GM21515 (cell line): Measurements from ENCODE around the gene INPP4B.

Experiments used
- ATAC-seq: cut with Tn5 transposase; IDR thresholded peaks from one replicate; pipeline ENCODE4 v1.9.1; 2021; ENCODE audit not compliant: unreplicated experiment

Gene INPP4B

GRCh38 chr4:142044271-142044670 is 801.8 kb downstream of the INPP4B start:
- no peak for ATAC-seq

- no peak for ATAC-seq
Observed at GRCh38 chr4:142043509-142043908, 802.6 kb downstream of the INPP4B start.

DNA sequence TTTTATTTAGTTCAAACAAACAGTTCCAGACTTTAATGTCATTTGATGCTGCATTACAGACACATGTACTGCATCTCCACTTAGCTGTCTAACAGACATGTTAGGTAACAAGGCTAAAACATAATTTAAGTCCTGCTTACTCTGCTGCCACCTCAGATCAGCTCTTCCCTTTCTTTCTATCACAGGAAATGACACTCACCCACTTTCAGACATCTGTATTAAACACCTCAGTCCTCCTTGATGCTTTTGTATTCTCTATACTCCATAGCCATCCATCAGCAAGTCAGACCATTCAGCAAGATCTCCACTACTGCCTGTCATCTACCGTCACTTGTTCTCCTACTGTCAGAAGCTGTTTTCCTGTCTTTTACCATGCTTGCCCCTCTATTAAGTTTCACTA is 804.3 kb downstream of the INPP4B start:
- ATAC-seq, result no peak

- ATAC-seq, result no peak
Observed at GRCh38 chr4:142040043-142040442, 806.1 kb downstream of the INPP4B start.

DNA sequence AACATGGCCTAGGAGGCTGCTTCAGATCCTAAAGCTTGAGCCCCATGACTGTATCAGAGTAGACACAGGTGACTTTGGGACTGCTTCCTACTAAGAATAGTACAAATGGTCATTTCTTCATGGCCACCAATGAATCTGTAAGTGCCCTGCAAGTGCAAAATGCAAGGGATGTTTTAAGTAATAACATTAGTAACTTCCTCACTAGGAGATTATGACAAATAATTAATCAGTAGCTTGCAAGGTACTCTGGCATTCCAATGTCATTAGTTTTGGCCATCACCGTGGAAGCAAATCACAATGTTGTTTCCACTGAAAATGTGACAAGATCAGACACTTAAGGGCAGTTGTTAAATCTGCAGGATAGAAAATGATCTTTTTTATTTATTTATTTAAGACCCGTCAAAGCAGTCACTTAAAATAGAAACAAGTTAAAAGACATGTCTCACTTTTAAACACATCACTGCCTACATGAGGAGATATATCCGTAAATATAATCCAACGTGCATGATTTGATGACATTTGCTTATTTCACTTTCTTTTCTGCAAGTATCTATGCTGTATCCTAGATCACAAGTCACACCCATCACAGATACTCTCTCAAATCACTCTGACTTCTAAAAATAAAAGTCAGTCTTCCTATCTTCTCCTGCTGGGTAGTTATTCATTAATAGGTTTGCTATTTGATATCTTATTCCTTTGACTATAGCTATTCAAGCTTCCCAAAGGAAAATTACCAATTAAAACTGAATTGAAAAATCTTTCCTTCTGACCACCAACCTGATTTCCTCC is 809.1 kb downstream of the INPP4B start:
- ATAC-seq, result no peak

GRCh38 chr4:142035566-142035965 is 810.5 kb downstream of the INPP4B start:
- no peak for ATAC-seq

GRCh38 chr4:142034101-142034500 is 812.0 kb downstream of the INPP4B start:
- ATAC-seq, result no peak

DNA sequence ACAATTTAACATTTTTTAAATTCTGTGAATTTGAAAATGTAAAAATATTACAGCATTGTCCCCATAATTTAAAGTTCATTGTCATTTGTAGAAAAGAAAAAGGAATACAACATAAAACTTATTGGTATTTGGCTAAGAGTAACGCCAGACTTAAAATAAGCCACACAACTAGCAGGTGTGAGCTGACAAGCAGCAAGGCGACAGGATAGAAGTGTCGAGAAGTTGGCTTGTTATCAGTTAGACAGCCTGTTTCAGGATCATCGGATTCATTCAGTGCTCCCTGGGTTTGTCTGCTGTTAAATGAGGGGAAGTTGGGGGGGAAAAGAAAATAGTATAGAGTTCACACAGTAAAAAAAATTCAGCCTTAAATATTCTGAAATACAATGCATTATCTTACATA is 816.1 kb downstream of the INPP4B start:
- ATAC-seq, result no peak

GRCh38 chr4:142021761-142022160 is 824.3 kb downstream of the INPP4B start:
- no peak for ATAC-seq

DNA sequence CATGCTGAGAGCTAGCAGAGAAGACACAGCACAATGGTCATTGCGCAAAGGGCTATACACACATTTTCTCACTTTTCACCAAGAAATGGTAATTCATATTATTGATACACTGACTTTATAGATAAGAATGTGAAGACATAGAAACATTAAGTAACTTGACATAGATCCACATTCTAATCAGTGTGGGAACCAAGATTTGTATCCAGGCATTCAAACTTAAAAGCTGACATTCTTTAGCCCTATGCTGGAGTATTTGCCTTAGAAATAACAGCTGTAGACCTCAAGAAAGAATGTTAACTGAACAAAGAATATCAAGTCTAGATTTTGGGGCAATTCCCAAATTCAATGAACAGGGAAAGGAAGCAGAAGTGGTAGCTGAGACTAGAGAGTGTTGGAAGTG is 824.9 kb downstream of the INPP4B start:
- ATAC-seq, result no peak

GRCh38 chr4:142016031-142016430 is 830.1 kb downstream of the INPP4B start:
- ATAC-seq, result no peak

GRCh38 chr4:142009751-142010150 is 836.4 kb downstream of the INPP4B start:
- ATAC-seq, result no peak

- ATAC-seq, result no peak
Observed at GRCh38 chr4:142005519-142005918, 840.6 kb downstream of the INPP4B start.

GRCh38 chr4:141999446-142000143 is 846.5 kb downstream of the INPP4B start:
- ATAC-seq, result no peak

DNA sequence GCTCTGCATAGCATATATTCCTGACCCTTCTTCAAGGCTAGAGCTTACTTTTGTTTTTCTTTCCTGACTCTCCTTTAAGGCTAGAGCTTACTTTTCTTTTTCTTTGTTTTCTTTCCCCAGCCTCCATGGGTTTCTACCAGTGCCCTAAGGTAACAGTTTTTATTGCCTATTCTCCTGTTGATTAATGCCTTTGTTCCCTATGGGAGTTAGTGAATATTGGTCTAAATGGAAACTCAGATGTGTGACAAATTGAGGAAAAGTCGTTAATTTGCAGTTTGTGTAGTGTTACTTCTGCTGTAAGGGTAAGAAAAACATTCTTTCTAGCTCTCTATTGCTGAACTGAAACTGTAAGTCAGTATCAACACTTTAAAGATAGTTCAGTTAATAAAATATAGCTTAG is 851.0 kb downstream of the INPP4B start:
- ATAC-seq, result no peak

DNA sequence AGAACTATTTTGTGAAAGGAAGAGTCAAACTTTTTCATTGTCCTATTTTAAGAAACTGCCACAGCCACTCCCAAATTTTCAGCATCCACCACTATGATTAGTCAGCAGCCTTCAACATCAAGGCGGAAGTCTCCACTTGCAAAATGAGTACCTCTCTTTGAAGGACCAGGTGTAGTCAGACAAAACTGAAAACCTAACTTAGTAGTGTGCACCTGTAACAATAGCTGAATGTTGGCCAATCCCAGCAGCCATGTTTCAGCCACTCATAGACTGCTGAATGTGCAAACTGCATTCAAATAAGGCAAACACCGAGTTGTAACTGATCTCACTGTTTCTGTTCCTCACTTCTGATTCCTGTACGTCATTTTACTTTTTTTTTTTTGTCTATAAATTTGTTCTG is 868.7 kb downstream of the INPP4B start:
- ATAC-seq, result no peak
